Epidermal melanocyte (primary cell): ENCODE measurements around the gene ARHGAP42.

ENCODE experiments used
- DNase-seq: peaks from one replicate; pipeline ENCODE4 v3.0.0; 2011; ENCODE audit warnings: low spot score; ENCODE audit not compliant: insufficient read length

ARHGAP42 gene

DNA sequence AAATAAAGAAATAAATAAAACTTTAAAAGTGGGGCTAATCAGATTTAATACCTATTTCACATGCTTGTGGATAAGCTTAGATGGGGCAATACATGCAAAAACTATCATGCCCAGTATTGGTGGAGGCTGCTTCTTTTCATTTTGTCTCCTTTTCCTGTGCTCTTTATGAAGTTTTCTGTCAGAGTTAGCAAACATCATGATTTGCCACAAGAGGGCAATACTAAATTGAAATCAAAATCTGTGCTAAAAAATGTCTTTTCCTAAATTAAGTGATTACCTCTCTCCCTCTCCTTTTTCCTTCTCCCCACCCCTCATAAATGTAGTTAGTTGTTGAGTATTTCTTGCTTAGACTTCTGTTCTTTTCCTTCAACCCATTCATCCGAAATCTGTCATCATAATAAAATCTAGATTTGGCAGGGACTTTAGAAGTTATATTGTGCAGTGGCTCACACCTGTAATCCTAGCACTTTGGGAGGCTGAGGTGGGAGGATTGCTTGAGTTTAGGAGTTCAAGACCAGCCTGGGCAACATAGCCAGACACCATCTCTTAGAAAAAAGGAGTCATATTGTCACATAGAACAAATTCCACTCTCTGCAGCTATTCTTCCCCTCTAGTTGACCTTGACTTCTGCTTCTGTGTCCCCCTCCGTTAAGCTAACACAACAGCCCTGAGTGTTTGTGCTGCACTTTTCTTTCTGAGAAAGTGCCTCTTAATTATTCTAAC, 4.7 kb upstream of the ARHGAP42 start:
- no peak for DNase-seq

GRCh38 chr11:100683126-100683525, 4.0 kb upstream of the ARHGAP42 start:
- DNase-seq, result peak; percentile 57

DNA sequence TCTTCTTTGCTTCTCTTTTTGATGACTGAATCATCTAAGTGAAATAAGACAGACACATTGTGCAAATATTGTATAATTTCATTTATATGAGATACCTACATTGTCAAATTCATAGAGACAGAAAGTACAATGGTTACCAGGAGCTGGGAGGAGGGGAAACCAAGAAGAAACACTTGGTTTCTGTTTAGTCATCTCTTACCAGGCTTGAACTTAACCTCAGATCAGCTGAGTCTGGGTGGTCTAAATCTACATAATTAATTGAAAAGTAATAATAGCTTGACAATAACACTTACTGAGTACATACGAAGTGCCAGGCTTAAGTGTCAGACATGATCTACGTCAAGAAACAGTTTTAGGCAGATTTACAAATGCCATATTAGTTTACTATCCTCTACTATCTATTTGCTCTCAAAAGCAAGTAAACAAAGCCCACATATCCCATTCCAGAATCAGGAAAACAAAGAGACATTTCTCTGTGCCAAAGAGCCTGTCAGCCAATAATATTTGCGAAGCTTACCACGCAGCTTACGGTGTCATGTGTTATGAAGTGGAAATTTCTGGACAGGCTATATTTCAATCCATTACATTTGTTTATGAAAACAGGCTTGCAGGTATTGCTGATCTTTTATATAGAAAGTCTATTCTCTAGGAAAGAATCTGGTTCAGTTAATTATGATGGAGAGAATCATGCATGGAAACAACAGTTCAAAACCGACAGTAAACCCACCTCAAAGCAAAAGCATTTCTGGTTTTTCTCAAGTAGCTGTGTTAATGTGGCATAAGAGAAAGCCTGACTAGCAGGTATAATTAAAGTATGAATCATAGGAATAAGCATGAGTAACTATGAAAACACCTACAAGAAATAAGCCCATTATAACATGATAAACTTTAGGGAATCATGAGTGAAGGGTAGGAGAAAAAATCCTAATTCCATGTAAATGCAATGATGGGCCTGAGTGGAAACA, 2.7 kb upstream of the ARHGAP42 start:
- DNase-seq, result no peak

- DNase-seq, result no peak
These were observed 523 bp upstream of the ARHGAP42 start for GRCh38 chr11:100686476-100687053.

DNA sequence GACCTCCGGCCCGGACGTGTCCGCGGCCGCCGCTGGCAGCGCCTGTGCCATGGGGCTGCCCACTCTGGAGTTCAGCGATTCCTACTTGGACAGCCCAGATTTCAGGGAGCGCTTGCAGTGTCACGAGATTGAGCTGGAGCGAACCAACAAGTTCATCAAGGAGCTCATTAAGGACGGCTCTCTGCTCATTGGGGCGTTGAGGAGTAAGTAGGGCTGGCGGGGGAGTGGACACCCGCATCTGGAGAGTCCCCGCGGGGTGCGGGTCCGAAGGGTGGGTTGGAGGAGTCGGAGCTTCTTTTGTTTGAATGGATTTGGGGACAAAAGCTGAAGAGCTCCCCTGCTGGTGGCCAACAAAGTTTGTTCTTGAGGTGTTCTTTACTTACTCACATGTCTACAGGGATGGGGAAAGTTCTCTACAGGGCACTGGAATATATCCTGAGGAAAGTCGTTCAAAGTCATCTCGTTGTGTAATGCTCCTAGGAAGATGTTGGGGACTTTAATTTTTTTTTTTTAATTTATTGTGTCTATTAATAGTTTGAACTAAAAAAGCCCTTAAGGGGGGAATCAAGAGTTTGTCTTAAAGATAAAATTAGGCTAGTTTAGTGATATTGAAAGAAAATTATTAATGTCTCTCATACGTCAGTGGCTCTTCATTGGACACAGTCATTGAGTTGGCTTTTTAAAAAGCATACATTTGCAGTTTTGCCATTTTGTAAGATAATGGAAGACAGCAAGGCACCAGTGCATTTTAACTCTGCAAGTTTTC, 725 bp downstream of the ARHGAP42 start:
- DNase-seq, result peak; percentile 42

GRCh38 chr11:100689141-100689540, 2.1 kb downstream of the ARHGAP42 start:
- no peak for DNase-seq

- no peak for DNase-seq
These were observed 5.0 kb downstream of the ARHGAP42 start for GRCh38 chr11:100691896-100692653.

DNA sequence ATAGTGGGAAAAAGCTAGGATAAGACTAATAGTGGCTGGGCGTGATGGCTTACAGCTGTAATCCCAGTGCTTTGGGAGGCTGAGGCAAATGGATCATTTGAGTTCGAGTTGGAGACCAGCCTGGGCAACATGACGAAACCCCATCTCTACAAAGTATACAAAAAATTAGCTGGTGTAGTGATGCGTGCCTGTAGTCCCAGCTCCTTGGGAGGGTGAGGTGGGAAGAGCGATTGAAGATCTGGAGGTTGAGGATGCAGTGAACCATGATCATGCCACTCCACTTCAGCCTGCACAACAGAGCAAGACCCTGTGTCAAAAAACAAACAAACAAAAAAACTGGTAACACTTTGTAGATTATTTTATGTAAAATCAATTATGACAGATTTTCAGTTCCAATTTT, 8.8 kb downstream of the ARHGAP42 start:
- DNase-seq, result no peak

DNA sequence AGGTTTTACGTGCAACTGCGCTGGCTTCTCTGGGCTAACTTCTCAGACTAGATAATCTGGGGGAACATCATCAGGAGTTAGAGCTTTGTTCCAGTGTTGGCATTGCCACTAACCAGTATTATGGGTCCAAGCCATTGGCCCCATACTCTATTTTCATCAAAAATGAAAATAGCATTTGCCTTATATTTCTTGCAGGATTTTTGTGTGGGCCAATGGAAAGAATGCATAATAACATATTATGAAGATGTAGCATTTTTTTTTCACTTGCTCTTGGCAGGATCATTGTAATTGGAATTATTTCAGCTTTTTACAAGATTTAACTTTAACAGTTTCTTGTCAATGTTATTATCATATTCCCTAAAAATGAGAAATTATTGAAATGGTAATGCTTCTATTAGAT, 16.1 kb downstream of the ARHGAP42 start:
- no peak for DNase-seq

- no peak for DNase-seq
These were observed 16.9 kb downstream of the ARHGAP42 start for GRCh38 chr11:100703801-100704575.

- no peak for DNase-seq
These were observed 18.4 kb downstream of the ARHGAP42 start for GRCh38 chr11:100705447-100705846.

- DNase-seq, result no peak
These were observed 19.1 kb downstream of the ARHGAP42 start for GRCh38 chr11:100706179-100706578.

- no peak for DNase-seq
These were observed 22.3 kb downstream of the ARHGAP42 start for GRCh38 chr11:100709233-100709957.

DNA sequence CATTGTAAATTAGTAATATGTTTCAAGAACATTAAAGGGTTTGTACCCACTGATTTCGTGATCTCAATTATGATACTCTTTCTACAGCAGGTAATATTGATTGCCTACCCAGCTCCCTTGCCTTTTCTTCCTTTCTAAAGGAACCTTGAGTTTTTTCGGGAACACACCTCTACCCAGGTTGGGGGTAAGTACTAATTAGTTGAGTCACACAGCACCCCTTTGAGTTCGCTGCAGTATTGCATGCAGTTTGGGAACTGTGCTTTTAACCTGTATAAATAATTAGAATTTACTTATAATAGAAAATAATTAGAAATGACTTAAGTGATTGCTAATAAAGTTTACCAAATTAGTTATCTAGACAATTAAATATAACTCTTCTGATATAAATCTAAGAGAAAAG, 24.9 kb downstream of the ARHGAP42 start:
- DNase-seq, result no peak

GRCh38 chr11:100712583-100712982, 25.5 kb downstream of the ARHGAP42 start:
- DNase-seq, result no peak

DNA sequence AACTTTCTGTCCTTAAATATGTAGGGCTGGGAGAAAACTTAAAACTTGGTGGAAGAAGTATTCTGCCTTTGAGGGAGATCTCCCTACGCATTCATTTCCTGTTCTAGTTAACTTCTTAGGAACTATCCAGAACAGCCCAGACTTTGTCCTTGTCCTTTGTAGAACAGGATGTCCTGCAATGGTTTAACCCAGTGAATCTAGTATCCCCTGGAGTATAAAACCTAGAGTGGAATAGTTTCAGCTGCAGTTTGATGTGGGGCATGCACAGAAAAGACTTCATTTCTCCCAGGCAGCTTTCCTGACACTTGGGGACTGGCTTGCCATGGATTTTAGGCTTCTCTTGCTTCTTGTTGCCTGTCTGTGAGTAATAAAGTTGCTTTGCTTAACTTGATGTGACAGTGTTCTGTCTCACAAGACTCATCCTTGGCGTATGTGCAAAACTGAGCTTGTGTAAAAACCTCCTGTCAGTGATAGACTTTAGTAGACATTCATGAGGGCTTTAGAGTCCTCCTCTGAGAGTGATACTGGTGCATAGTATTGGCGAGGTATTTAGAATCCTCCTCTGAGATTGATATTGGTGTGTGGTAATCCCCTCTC, 28.2 kb downstream of the ARHGAP42 start:
- no peak for DNase-seq

- no peak for DNase-seq
These were observed 29.8 kb downstream of the ARHGAP42 start for GRCh38 chr11:100716838-100717237.

- DNase-seq, result no peak
These were observed 32.3 kb downstream of the ARHGAP42 start for GRCh38 chr11:100719362-100719761.

GRCh38 chr11:100719809-100720221, 32.7 kb downstream of the ARHGAP42 start:
- no peak for DNase-seq
